GM19324 (cell line): Measurements from ENCODE around the gene MUS81.
A peak's percentile ranks its signal among the peaks of the same experiment; 100 is the strongest.

Experiments
- ATAC-seq: cut with Tn5 transposase; IDR thresholded peaks from one replicate; pipeline ENCODE4 v1.9.1; 2021; ENCODE audit warnings: mild to moderate bottlenecking, moderate library complexity; ENCODE audit not compliant: unreplicated experiment, low FRiP score

MUS81 gene

GRCh38 chr11:65859095-65859811 lies 980 bp upstream of the MUS81 start:
- peak; percentile 53 for ATAC-seq

- no peak for ATAC-seq
Observed at GRCh38 chr11:65859812-65860277, 388 bp upstream of the MUS81 start.

DNA sequence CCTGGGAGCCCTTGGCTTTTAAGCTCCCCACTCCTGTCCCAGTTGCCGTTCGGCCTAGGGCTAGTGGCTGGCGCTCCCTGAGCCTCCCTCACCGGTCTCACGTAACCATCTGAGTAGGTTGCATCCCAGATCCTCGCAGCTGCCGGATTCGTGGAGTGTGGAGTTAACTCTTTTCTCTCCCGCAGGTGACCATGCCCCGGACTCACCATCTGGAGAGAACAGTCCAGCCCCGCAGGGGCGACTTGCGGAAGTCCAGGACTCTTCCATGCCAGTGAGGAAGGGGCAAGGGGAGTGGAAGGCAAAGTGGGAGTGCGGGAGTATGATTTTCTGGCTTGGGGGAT lies 902 bp downstream of the MUS81 start:
- no peak for ATAC-seq

DNA sequence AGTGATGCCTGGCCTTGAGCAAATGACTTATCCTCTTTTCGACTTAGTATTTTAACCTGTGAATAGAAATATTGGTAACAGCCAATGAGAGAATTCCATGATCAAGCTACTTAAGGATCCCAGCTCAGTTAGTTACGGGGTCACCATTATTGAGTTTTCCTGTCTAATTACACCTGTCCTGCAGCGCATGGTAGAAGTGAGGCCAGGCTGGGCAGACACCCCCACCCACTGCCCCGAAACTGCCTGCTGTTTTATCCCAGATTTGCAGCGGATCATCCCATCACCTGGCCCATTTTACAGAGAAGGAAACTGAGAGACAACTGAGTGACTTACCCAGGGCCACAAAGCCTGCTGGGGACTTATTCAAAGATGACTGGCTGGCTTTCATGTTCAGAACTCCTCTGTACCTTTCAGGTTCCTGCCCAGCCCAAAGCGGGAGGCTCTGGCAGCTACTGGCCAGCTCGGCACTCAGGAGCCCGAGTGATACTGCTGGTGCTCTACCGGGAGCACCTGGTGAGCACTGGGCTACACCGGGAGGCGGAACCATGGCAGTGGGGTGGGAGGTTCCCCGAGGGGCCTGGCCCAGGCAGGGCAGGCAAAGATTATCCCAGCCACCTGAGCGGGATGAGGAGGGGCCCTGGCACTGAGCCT lies 1.4 kb downstream of the MUS81 start:
- ATAC-seq = no peak

- ATAC-seq = no peak
Observed at GRCh38 chr11:65862191-65862735, 2.0 kb downstream of the MUS81 start.

DNA sequence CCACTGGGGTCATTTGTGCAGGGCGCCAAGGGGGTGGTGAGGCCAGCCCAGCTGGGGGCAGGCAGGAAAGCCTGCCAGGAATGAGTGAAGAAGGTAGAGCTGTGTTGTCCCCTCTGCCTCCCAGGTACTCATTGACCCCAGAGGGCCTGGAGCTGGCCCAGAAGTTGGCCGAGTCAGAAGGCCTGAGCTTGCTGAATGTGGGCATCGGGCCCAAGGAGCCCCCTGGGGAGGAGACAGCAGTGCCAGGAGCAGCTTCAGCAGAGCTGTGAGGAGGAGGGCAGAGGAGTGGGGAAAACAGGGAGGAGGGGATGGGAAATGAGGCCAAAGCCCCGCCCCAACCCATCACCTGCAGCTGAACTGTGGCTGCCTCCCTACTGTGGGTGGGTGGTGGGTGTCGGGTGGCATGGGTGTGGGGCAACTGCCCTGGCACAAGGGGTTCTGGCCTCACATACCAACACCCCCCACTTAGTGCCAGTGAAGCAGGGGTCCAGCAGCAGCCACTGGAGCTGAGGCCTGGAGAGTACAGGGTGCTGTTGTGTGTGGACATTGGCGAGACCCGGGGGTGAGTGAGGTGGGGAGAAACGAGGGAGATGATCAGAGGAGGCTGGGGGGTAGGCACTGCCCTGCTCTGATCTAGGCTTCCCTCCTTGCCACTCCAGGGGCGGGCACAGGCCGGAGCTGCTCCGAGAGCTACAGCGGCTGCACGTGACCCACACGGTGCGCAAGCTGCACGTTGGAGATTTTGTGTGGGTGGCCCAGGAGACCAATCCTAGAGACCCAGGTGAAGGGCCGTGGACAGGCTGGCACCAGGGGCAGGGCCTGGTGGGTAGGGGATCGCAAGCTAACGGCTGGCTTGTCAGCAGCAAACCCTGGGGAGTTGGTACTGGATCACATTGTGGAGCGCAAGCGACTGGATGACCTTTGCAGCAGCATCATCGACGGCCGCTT lies 3.0 kb downstream of the MUS81 start:
- ATAC-seq = no peak

DNA sequence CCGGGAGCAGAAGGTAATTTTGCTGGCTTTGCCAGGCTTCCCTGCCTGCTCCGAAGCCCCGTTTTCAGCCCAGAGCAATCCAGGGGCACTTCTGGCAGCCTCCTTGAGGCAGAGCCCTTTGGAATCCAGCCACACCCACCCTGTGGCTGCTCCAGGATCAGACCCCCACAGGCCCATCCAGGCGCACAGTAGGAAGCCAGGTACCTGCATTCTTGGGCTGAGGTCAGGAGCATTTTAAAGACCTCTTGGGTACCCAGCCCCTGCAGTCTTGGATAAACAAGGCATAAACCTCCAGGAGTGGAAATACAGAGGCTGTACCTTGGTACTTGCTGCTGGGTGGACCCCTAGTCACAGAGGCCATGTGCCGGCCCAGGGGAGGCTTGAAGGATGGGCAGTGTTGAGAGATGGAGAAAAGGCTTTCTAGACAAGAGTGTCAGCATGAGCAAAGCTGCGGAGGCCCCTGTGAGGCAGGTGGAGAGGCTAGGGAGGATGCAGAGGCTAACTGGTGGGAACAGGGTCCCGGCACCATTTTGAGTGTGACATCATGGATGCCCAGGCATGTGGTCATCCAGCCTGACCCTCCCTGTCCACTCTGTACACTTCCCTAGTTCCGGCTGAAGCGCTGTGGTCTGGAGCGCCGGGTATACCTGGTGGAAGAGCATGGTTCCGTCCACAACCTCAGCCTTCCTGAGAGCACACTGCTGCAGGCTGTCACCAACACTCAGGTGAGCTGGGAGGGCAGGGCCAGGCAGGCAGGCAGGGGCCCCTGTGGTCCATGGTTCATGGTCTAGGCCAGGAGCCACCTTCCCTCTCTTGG lies 3.9 kb downstream of the MUS81 start:
- ATAC-seq = no peak

- no peak for ATAC-seq
Observed at GRCh38 chr11:65864706-65865471, 4.7 kb downstream of the MUS81 start.

DNA sequence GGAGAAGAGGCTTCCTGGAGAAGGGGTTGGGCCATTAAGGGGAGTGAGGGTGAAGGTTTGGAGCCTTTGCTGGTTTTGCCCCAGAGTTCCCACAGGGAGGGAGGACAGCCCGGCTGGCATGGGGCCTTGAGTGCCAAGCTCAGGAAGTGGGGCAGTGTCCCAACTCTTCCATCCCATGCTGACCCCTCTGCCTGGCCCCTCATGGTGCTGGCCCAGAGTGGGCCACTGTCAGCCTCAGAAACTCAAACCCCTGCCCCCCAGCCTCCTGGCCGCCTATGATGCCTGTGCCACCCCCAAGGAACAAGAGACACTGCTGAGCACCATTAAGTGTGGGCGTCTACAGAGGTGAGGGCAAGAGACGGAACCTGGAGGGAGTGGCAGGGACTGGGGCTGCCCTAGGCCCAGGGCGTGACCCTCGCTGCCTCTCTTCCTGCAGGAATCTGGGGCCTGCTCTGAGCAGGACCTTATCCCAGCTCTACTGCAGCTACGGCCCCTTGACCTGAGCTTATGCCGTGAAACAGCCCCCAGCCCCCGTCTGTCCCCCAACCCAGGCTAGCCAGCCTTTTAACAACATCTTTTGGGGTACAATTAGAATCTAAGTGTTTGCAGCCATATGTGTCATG lies 5.4 kb downstream of the MUS81 start:
- ATAC-seq = no peak

- no peak for ATAC-seq
Observed at GRCh38 chr11:65866509-65867283, 6.5 kb downstream of the MUS81 start.

DNA sequence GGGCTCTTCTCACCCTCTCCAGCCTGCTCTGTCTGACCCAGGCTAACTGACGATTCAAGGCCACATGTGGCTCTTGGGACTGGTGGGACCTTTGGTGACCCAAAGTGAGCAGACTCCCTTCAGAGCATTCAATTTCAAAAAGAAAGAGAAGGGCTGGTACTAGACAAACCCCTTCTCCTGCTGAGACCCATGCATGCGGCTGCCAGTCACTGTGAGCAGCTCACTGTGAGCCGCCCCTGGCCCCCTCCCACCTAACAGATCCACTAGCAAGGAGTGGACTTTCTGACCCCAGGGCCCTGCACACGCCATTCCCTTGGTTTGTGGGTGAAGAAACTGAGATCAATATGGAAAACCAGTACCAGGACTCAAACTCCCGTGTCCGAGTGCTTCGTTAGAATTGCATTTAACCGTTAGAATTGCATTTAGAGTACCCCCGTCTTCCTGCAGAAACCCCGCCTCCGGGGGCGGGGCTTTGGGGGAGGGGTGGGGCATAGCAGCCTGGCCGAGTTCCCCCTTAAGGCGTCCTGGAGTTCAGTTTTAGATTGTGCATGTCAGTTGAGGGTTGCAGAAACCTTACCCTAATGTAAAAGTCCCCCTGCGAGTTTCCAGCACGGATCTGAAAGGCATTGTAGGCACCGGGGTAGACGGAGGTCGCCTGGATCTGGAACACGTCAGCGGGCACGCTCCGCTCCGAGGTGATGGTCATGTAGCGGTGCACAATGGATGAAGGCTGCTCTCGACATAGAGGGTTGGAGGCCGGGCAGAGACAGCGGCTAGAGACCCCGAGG lies 7.2 kb downstream of the MUS81 start:
- ATAC-seq = no peak

- no peak for ATAC-seq
Observed at GRCh38 chr11:65868076-65868667, 7.9 kb downstream of the MUS81 start.

- ATAC-seq = no peak
Observed at GRCh38 chr11:65868907-65869306, 8.7 kb downstream of the MUS81 start.

GRCh38 chr11:65869643-65870306 lies 9.5 kb downstream of the MUS81 start:
- ATAC-seq = no peak

GRCh38 chr11:65870307-65870658 lies 10.1 kb downstream of the MUS81 start:
- no peak for ATAC-seq
